Osteoblast (primary cell): ENCODE results near the gene PTPDC1. TPM values are rescaled to one million over a fixed set of nuclear protein-coding genes. Genes with fewer than 3 reads are reported as not detected.

Experiments
- DNase-seq: peaks from one replicate; pipeline ENCODE4 v3.0.0; 2011; ENCODE audit warnings: low spot score, mixed read lengths; ENCODE audit not compliant: insufficient read length; ENCODE audit errors: missing footprints
- H2AFZ ChIP-seq: 2 replicates; pipeline ENCODE4 v1.6.0; 2011; ENCODE audit warnings: mild to moderate bottlenecking, low read length
- H3K27ac ChIP-seq: 2 replicates; pipeline ENCODE4 v1.5.1; 2011; ENCODE audit warnings: mild to moderate bottlenecking, low read depth, low read length, moderate library complexity
- H3K27me3 ChIP-seq: 2 replicates; pipeline ENCODE4 v1.6.0; 2012; ENCODE audit warnings: mild to moderate bottlenecking, control low read depth, inconsistent platforms, low read length, moderate library complexity; ENCODE audit not compliant: insufficient read depth
- H3K36me3 ChIP-seq: 2 replicates; pipeline ENCODE4 v1.5.1; 2011; ENCODE audit warnings: mild to moderate bottlenecking, low read length, control low read depth, moderate library complexity; ENCODE audit not compliant: insufficient read depth
- H3K4me1 ChIP-seq: 2 replicates; pipeline ENCODE4 v1.5.1; 2011; ENCODE audit warnings: mild to moderate bottlenecking, low read length, control low read depth, moderate library complexity; ENCODE audit not compliant: insufficient read depth
- H3K4me2 ChIP-seq: 2 replicates; pipeline ENCODE4 v1.6.0; 2011; ENCODE audit warnings: mild to moderate bottlenecking, low read length; ENCODE audit not compliant: insufficient read depth
- H3K4me3 ChIP-seq: fragments of 200-600 bp; sonication (generic); 3 replicates; pipeline ENCODE4 v1.5.1; 2012; ENCODE audit warnings: mild to moderate bottlenecking, low read length, inconsistent platforms; ENCODE audit not compliant: insufficient read depth
- H3K79me2 ChIP-seq: 2 replicates; pipeline ENCODE4 v1.6.0; 2012; ENCODE audit warnings: mild to moderate bottlenecking, low read length, control low read depth, inconsistent platforms; ENCODE audit not compliant: insufficient read depth
- H3K9me3 ChIP-seq: 2 replicates; pipeline ENCODE4 v1.5.1; 2011; ENCODE audit warnings: low read depth, low read length, control low read depth
- H4K20me1 ChIP-seq: 2 replicates; pipeline ENCODE4 v1.6.0; 2012; ENCODE audit warnings: mild to moderate bottlenecking, low read length, control low read depth; ENCODE audit not compliant: insufficient read depth
- total RNA-seq: library from RNA; depleted of rRNA; stranded (reverse); fragments of >200 nt; gene quantifications from 2 replicates; pipeline ENCODE4 v1.2.3, GENCODE V29; 2012
- TF ChIP-seq, protein P1 (sequence below): IDR thresholded peaks from 2 replicates; pipeline ENCODE4 v1.5.1; 2011; ENCODE audit warnings: mild to moderate bottlenecking, low read depth, low read length, moderate library complexity; ENCODE audit errors: extremely low read depth

PTPDC1 gene
- total RNA-seq, 1 donor, result 17.0 TPM

DNA sequence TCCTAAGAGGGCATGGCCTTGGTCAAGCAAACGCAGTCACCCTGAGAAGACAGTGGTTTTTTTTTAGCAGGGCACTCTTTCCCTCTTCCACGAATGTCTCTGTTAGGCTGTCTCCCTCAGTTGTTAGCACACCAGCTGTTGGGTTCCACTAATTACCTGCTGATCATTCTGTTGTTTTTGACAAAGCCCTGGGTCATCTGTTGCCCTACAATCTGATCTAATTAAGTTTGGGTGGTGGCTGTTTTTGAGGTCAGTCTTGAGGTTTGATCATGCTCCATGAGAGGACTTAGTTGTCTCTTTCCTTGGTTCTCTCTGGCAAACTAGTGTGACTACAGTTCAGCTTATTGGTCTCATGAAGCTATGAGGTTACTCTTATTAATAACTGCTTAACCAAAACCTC lies 5.0 kb upstream of the PTPDC1 start:
- TF ChIP-seq, protein P1, sequence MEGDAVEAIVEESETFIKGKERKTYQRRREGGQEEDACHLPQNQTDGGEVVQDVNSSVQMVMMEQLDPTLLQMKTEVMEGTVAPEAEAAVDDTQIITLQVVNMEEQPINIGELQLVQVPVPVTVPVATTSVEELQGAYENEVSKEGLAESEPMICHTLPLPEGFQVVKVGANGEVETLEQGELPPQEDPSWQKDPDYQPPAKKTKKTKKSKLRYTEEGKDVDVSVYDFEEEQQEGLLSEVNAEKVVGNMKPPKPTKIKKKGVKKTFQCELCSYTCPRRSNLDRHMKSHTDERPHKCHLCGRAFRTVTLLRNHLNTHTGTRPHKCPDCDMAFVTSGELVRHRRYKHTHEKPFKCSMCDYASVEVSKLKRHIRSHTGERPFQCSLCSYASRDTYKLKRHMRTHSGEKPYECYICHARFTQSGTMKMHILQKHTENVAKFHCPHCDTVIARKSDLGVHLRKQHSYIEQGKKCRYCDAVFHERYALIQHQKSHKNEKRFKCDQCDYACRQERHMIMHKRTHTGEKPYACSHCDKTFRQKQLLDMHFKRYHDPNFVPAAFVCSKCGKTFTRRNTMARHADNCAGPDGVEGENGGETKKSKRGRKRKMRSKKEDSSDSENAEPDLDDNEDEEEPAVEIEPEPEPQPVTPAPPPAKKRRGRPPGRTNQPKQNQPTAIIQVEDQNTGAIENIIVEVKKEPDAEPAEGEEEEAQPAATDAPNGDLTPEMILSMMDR, result no peak
- H3K4me3 ChIP-seq, result no peak overlapping the region
- no peak for DNase-seq
- no peaks in the 10 kb centered on the region for H3K9me3 ChIP-seq
- no peaks in the 10 kb centered on the region for H3K27me3 ChIP-seq
- H3K36me3 ChIP-seq, result no peaks in the 10 kb centered on the region
- H3K79me2 ChIP-seq, result no peaks in the 10 kb centered on the region
- H4K20me1 ChIP-seq, result no peaks in the 10 kb centered on the region
- H3K4me2 ChIP-seq, result no peak overlapping the region
- no peak overlapping the region for H3K27ac ChIP-seq
- H2AFZ ChIP-seq, result no peak overlapping the region
- no peaks in the 10 kb centered on the region for H3K4me1 ChIP-seq

DNA sequence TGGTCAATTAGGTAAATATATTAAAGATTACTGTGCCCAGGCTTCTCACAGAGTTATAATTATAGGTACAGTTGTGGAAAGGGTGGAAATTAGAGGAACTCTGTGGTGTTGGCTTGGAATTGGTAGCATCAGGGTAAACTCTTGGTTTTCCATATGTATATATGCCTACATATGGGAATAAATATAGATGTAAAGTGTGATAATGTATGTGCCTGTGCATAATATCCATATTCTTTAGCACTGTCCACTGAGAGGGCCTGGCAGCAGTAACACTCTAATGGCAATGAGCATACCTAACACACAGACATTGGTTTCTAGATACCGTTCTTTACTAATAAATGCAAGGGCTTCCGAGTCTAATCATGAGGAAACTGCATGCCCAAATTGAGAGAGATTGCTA lies 4.0 kb upstream of the PTPDC1 start:
- no peak overlapping the region for H3K4me3 ChIP-seq
- no peak overlapping the region for H3K27ac ChIP-seq
- H3K4me1 ChIP-seq, result no peaks in the 10 kb centered on the region
- TF ChIP-seq, protein P1, result no peak
- no peaks in the 10 kb centered on the region for H3K79me2 ChIP-seq
- H4K20me1 ChIP-seq, result no peaks in the 10 kb centered on the region
- no peak overlapping the region for H2AFZ ChIP-seq
- no peak overlapping the region for H3K4me2 ChIP-seq
- no peaks in the 10 kb centered on the region for H3K36me3 ChIP-seq
- DNase-seq, result no peak
- H3K9me3 ChIP-seq, result no peaks in the 10 kb centered on the region
- H3K27me3 ChIP-seq, result no peaks in the 10 kb centered on the region

DNA sequence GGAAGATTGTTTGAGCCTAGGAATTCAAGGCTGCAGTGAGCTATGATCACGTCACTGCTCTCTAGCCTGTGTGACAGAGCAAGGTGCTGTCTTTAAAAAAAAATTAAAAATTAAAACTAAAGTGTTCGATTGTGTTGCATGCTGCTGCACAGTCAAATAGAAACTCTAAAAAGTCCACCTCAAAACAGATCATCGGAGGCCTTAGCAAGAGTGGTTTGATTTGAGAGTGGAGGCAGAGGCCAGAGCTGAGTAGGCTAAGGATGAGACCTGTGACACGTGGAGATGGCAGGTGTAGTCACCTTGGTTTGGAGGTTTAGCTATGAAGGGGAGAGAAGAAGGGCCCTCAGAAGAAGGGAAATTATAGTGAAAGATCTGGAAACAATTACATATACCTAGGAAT lies 2.8 kb upstream of the PTPDC1 start:
- no peaks in the 10 kb centered on the region for H3K79me2 ChIP-seq
- peaks cover 5% of the 10 kb centered on the region for H3K4me1 ChIP-seq
- no peak for DNase-seq
- no peaks in the 10 kb centered on the region for H3K36me3 ChIP-seq
- no peak overlapping the region for H3K27ac ChIP-seq
- H3K4me2 ChIP-seq, result no peak overlapping the region
- TF ChIP-seq, protein P1, result no peak
- no peak overlapping the region for H3K4me3 ChIP-seq
- no peaks in the 10 kb centered on the region for H4K20me1 ChIP-seq
- H3K27me3 ChIP-seq, result no peaks in the 10 kb centered on the region
- H3K9me3 ChIP-seq, result no peaks in the 10 kb centered on the region
- no peak overlapping the region for H2AFZ ChIP-seq

DNA sequence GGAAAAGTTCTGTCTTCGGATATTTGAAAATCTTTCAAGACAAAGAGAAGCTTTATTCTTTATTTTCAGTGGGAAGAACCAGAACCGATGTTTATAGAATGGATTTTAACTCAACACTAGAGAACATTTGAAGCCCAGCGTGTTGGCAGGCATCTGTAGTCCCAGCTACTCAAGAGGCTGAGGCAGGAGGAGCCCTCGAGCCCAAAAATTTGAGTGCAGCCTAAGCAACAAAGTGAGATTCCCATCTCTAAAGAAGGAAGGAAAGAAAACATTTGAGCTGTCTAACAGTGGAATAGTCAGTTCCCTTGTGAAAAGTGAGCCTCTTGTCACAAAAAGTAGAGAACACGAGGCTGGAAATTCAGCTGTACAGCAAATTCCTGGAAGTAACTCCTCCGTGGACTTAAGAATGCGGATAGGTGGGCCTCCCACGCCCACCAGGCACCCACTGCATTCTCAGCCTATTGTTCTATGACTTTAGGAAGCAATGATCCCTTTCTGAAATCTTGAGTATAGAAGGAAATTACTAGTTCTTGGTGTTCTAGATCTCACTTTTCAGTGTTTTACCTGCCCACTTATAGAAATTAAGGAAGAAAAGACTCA lies 2.3 kb upstream of the PTPDC1 start:
- H3K27me3 ChIP-seq, result no peaks in the 10 kb centered on the region
- no peaks in the 10 kb centered on the region for H4K20me1 ChIP-seq
- peaks cover 11% of the 10 kb centered on the region for H3K4me1 ChIP-seq
- no peaks in the 10 kb centered on the region for H3K79me2 ChIP-seq
- no peaks in the 10 kb centered on the region for H3K9me3 ChIP-seq
- no peak overlapping the region for H2AFZ ChIP-seq
- no peak overlapping the region for H3K4me3 ChIP-seq
- TF ChIP-seq, protein P1, result no peak
- H3K36me3 ChIP-seq, result no peaks in the 10 kb centered on the region
- H3K27ac ChIP-seq, result no peak overlapping the region
- H3K4me2 ChIP-seq, result no peak overlapping the region
- no peak for DNase-seq
